ENCODE data around the gene ZC3H4.

DNA sequence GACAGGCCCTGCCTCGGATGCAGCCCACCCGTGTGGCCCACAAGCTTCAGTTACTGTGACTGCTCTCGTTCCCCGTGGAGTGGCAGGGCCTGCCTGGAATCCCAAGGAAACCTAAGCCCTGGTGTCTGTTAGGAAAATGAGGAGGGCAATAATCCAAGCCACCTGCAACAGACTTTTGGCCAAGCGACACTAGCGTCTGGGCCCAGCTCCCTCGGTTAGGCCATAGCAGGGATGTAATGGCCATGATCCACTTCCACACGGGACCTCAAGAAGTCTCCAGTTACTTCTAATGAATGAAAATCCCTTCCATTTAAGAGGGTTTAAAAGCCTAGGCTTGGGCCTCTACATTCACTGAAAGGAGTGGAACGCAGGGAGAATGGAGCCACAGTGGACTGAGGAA is 8.9 kb downstream of the ZC3H4 start:
- TF ChIP-seq CTCF (IDR thresholded peaks at IDR 0.05) = no peak
- no peak for TF ChIP-seq EP300 (IDR thresholded peaks at IDR 0.05)

Data from stomach (tissue), 4 donors.